Astrocyte (in vitro differentiated cells and primary cell): ENCODE measurements around the gene SSBP3. TPM values are rescaled to one million over a fixed set of nuclear protein-coding genes. Genes with fewer than 3 reads are reported as not detected.

Experiments used
- DNase-seq: peaks from one replicate; pipeline ENCODE4 v3.0.0-alpha.2; 2010; ENCODE audit warnings: low read depth
- FAIRE-seq: peaks from 2 replicates; lab custom pipeline; 2011; peaks lifted over from hg19 to GRCh38; lab: Jason Lieb, UNC
- H2AFZ ChIP-seq: 2 replicates; pipeline ENCODE4 v1.6.0; 2012; ENCODE audit warnings: low read depth, low read length, inconsistent platforms
- H3K27ac ChIP-seq: 2 replicates; pipeline ENCODE4 v1.5.1; 2011; ENCODE audit warnings: low read depth, low read length, inconsistent platforms
- H3K27me3 ChIP-seq: 2 replicates; pipeline ENCODE4 v1.6.0; 2011; ENCODE audit warnings: low read length, inconsistent platforms; ENCODE audit not compliant: insufficient read depth
- H3K36me3 ChIP-seq: 2 replicates; pipeline ENCODE4 v1.5.1; 2011; ENCODE audit warnings: low read length, inconsistent platforms; ENCODE audit not compliant: insufficient read depth
- H3K4me1 ChIP-seq: 2 replicates; pipeline ENCODE4 v1.5.1; 2011; ENCODE audit warnings: low read length, inconsistent platforms; ENCODE audit not compliant: insufficient read depth
- H3K4me2 ChIP-seq: 2 replicates; pipeline ENCODE4 v1.6.0; 2012; ENCODE audit warnings: low read length, inconsistent platforms
- H3K4me3 ChIP-seq: 2 replicates; pipeline ENCODE4 v1.5.1; 2011; ENCODE audit warnings: low read depth, mild to moderate bottlenecking, low read length, inconsistent platforms; ENCODE audit not compliant: insufficient read depth
- H3K79me2 ChIP-seq: 2 replicates; pipeline ENCODE4 v1.6.0; 2012; ENCODE audit warnings: mild to moderate bottlenecking, low read length, inconsistent platforms; ENCODE audit not compliant: insufficient read depth
- H3K9ac ChIP-seq: 2 replicates; pipeline ENCODE4 v1.6.0; 2012; ENCODE audit warnings: mild to moderate bottlenecking, low read length, inconsistent platforms
- H3K9me3 ChIP-seq: 2 replicates; pipeline ENCODE4 v1.5.1; 2012; ENCODE audit warnings: low read depth, mild to moderate bottlenecking, low read length, inconsistent platforms; ENCODE audit not compliant: insufficient read depth
- H4K20me1 ChIP-seq: 2 replicates; pipeline ENCODE4 v1.6.0; 2012; ENCODE audit warnings: low read length, inconsistent platforms; ENCODE audit not compliant: insufficient read depth
- H3K27ac Mint-ChIP-seq: one replicate; pipeline ENCODE4 v1.8.0; 2021; ENCODE audit warnings: mild to moderate bottlenecking, mixed read lengths; ENCODE audit not compliant: unreplicated experiment
- H3K27me3 Mint-ChIP-seq: one replicate; pipeline ENCODE4 v1.8.0; 2021; ENCODE audit warnings: low read depth, mixed read lengths; ENCODE audit not compliant: unreplicated experiment
- H3K36me3 Mint-ChIP-seq: one replicate; pipeline ENCODE4 v1.8.0; 2021; ENCODE audit warnings: low read depth, mixed read lengths; ENCODE audit not compliant: unreplicated experiment
- H3K4me1 Mint-ChIP-seq: one replicate; pipeline ENCODE4 v1.8.0; 2021; ENCODE audit warnings: low read depth, mixed read lengths; ENCODE audit not compliant: unreplicated experiment
- H3K4me3 Mint-ChIP-seq: one replicate; pipeline ENCODE4 v1.8.0; 2021; ENCODE audit warnings: mild to moderate bottlenecking, moderate library complexity, mixed read lengths; ENCODE audit not compliant: unreplicated experiment
- H3K9me3 Mint-ChIP-seq: one replicate; pipeline ENCODE4 v1.8.0; 2021; ENCODE audit warnings: mild to moderate bottlenecking, mixed read lengths; ENCODE audit not compliant: unreplicated experiment
- EZH2 ChIP-seq: IDR thresholded peaks from 2 replicates; pipeline ENCODE4 v1.6.1; 2012; ENCODE audit warnings: mild to moderate bottlenecking, low read length, inconsistent platforms; ENCODE audit not compliant: insufficient read depth
- total RNA-seq: library from RNA; stranded (reverse); gene quantifications from 2 replicates; pipeline ENCODE4 v1.2.1, GENCODE V29; 2021
- TF ChIP-seq, protein P1 (sequence below): IDR thresholded peaks from 2 replicates; pipeline ENCODE4 v1.5.1; 2011; ENCODE audit warnings: low read depth, mild to moderate bottlenecking, inconsistent platforms, low read length, moderate library complexity; ENCODE audit not compliant: insufficient read depth

The SSBP3 gene
- total RNA-seq, 1 donor from 2014 or later = 89.8 TPM

GRCh38 chr1:54229281-54229891 is 176.8 kb downstream of the SSBP3 start:
- Histone ChIP-seq H4K20me1 (peaks cover 6% of the 10 kb centered on the region), H3K27me3 (no peaks in the 10 kb centered on the region), H2AFZ (no peak overlapping the region), H3K36me3 (peaks cover 2% of the 10 kb centered on the region), H3K9ac (no peak overlapping the region), H3K27ac (no peak overlapping the region), H3K79me2 (no peaks in the 10 kb centered on the region), H3K4me3 (no peak overlapping the region), H3K4me1 (peaks cover 22% of the 10 kb centered on the region), H3K4me2 (no peak overlapping the region), H3K9me3 (no peaks in the 10 kb centered on the region)
- peak; percentile 44 for DNase-seq
- Mint-ChIP-seq H3K36me3 (peaks cover 17% of the 10 kb centered on the region), H3K9me3 (no peaks in the 10 kb centered on the region), H3K4me3 (peak overlapping the region; percentile 47), H3K27ac (peak overlapping the region; percentile 94), H3K4me1 (peaks cover 37% of the 10 kb centered on the region), H3K27me3 (no peaks in the 10 kb centered on the region)
- TF ChIP-seq, protein P1, sequence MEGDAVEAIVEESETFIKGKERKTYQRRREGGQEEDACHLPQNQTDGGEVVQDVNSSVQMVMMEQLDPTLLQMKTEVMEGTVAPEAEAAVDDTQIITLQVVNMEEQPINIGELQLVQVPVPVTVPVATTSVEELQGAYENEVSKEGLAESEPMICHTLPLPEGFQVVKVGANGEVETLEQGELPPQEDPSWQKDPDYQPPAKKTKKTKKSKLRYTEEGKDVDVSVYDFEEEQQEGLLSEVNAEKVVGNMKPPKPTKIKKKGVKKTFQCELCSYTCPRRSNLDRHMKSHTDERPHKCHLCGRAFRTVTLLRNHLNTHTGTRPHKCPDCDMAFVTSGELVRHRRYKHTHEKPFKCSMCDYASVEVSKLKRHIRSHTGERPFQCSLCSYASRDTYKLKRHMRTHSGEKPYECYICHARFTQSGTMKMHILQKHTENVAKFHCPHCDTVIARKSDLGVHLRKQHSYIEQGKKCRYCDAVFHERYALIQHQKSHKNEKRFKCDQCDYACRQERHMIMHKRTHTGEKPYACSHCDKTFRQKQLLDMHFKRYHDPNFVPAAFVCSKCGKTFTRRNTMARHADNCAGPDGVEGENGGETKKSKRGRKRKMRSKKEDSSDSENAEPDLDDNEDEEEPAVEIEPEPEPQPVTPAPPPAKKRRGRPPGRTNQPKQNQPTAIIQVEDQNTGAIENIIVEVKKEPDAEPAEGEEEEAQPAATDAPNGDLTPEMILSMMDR = no peak
- TF ChIP-seq EZH2 = no peak
- FAIRE-seq = peak; percentile 13

DNA sequence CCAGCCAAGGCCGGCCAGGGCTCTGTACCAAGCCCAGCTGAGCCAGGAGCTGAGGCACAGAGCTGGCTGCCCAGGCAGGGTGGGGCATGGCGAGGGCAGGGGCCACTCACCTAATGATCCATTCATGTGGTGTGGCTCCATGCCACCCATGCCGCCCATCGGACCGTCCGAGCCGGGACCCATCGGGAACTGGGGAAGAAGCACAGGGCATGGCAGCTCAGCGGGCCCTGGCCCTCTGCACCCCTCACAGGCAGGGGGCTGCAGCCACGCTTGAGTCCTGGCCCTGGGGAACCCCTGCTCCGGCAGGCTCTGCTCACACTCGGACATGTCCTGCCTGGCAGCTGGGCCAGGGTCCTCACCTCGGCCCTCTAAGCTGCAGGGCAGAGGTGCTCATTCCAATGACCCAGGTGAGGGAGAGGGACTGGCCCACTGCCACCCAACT is 177.5 kb downstream of the SSBP3 start:
- H3K4me2 ChIP-seq = no peak overlapping the region
- H3K4me3 Mint-ChIP-seq = no peak overlapping the region
- no peaks in the 10 kb centered on the region for H3K9me3 Mint-ChIP-seq
- H3K4me1 ChIP-seq = peaks cover 22% of the 10 kb centered on the region
- peaks cover 22% of the 10 kb centered on the region for H3K36me3 Mint-ChIP-seq
- FAIRE-seq (no peak), DNase-seq (no peak)
- peaks cover 6% of the 10 kb centered on the region for H4K20me1 ChIP-seq
- H3K4me3 ChIP-seq = no peak overlapping the region
- H3K27me3 Mint-ChIP-seq = no peaks in the 10 kb centered on the region
- no peak overlapping the region for H3K9ac ChIP-seq
- TF ChIP-seq EZH2 = no peak
- TF ChIP-seq, protein P1 = no peak
- H3K27ac ChIP-seq = no peak overlapping the region
- peak overlapping the region; percentile 94 for H3K27ac Mint-ChIP-seq
- peaks cover 37% of the 10 kb centered on the region for H3K4me1 Mint-ChIP-seq
- no peaks in the 10 kb centered on the region for H3K27me3 ChIP-seq
- no peaks in the 10 kb centered on the region for H3K79me2 ChIP-seq
- H2AFZ ChIP-seq = no peak overlapping the region
- no peaks in the 10 kb centered on the region for H3K9me3 ChIP-seq
- H3K36me3 ChIP-seq = peaks cover 2% of the 10 kb centered on the region

GRCh38 chr1:54227891-54228310 is 178.3 kb downstream of the SSBP3 start:
- Histone ChIP-seq H3K79me2 (no peaks in the 10 kb centered on the region), H3K4me1 (peaks cover 22% of the 10 kb centered on the region), H3K27ac (no peak overlapping the region), H3K4me3 (no peak overlapping the region), H3K9ac (no peak overlapping the region), H3K9me3 (no peaks in the 10 kb centered on the region), H3K27me3 (no peaks in the 10 kb centered on the region), H3K36me3 (peaks cover 2% of the 10 kb centered on the region), H2AFZ (no peak overlapping the region), H4K20me1 (peaks cover 6% of the 10 kb centered on the region), H3K4me2 (no peak overlapping the region)
- no peak for FAIRE-seq
- Mint-ChIP-seq H3K9me3 (no peaks in the 10 kb centered on the region), H3K27ac (no peak overlapping the region), H3K4me1 (peaks cover 37% of the 10 kb centered on the region), H3K4me3 (no peak overlapping the region), H3K27me3 (no peaks in the 10 kb centered on the region), H3K36me3 (peaks cover 22% of the 10 kb centered on the region)
- no peak for DNase-seq
- TF ChIP-seq EZH2 = no peak
- TF ChIP-seq, protein P1 = no peak
